Tibial artery (tissue), 4 donors: Measurements from ENCODE around the gene AK8.

Source experiments
- DNase-seq, 2 donors: peaks; one replicate each; pipeline ENCODE4 v3.0.0-alpha.2; 2019
- H3K27ac ChIP-seq, 2 donors: fragments of 200-600 bp; sonication (generic) in 1 of 2; 1 replicate in 1 of 2; 2 replicates in 1 of 2; pipeline ENCODE4 v1.5.1; 2018 to 2019; ENCODE audit warnings: mild to moderate bottlenecking in 1 of 2
- H3K27me3 ChIP-seq, 2 donors: fragments of 200-600 bp; sonication (generic) in 1 of 2; one replicate each; pipeline versions ENCODE4 v1.5.1 to v1.6.0; 2016 to 2019
- H3K36me3 ChIP-seq, 3 donors: fragments of 200-600 bp; sonication (generic) in 2 of 3; one replicate each; pipeline ENCODE4 v1.5.1; 2016 to 2019; ENCODE audit warnings: mild to moderate bottlenecking in 2 of 3
- H3K4me1 ChIP-seq, 4 donors: fragments of 200-600 bp; sonication (generic) in 2 of 4; 1 replicate in 3 of 4; 2 replicates in 1 of 4; pipeline ENCODE4 v1.5.1; 2016 to 2019
- H3K4me3 ChIP-seq, 2 donors: fragments of 200-600 bp; sonication (generic) in 1 of 2; 1 replicate in 1 of 2; 2 replicates in 1 of 2; pipeline ENCODE4 v1.5.1; 2018 to 2019; ENCODE audit warnings: mild to moderate bottlenecking in 2 of 2
- H3K9me3 ChIP-seq, 3 donors: fragments of 200-600 bp; sonication (generic) in 1 of 3; one replicate each; pipeline ENCODE4 v1.5.1; 2016 to 2019
- intact Hi-C: fragments of 100-400 bp; cut with DNase I; formaldehyde crosslinking; loops from one replicate; pipeline ENCODE4 v1.15.0; 2023; ENCODE audit warnings: low total_unique reads
- TF ChIP-seq, protein P1 (sequence below), 2 experiments: fragments of 200-600 bp in 1 of 2; fragments of 450-650 bp in 1 of 2; IDR thresholded peaks; one replicate each; pipeline ENCODE4 v1.5.1; 2017 to 2019; ENCODE audit warnings: antibody characterized with exemption in 2 of 2, mild to moderate bottlenecking in 1 of 2, moderate library complexity in 1 of 2

The AK8 gene

DNA sequence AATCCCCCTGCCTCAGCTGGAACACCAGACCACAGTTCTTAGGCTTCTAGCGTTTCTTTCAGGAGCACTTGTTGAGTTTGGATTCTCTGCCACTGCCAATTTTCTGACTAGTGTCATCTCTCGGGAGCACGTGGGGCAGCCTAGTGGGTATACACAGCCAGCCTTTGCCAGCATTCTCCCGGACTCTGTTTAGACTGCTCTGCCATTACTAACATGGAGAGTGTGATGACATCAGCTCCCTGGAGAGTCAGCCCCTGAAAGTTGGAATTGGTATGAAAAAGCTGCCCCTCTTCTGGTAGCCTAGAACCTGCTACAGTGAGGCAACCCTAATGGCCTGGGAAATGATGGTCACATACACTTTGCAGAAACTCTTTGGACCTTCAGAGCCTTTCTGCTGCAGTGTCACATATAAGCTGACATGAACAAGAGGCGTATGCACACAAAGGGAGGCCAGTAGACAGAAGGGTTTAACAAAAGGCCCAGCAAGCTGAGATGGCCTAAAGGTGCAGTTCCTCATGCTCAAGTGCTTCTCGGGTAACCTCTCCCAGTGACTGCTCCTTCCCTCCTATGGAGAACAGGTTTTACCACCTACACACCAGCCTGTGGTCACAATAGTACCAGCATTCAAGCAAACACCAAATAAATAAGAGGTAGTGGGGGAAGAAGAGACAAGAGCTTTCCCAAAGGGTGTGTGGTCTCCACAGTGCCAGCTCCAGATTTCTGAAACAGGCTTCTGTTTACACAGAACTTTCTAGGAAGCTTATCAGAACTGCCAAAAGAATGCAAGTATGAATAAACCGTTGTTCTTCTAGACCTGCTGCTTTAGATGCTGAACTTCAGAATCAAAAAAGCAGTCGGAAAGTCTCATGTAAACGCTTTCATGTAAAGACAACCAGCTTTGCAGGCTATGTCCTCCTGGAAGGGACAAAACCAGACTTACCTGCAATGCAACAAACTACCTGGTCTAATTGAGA is 17.1 kb upstream of the AK8 start:
- TF ChIP-seq, protein P1, sequence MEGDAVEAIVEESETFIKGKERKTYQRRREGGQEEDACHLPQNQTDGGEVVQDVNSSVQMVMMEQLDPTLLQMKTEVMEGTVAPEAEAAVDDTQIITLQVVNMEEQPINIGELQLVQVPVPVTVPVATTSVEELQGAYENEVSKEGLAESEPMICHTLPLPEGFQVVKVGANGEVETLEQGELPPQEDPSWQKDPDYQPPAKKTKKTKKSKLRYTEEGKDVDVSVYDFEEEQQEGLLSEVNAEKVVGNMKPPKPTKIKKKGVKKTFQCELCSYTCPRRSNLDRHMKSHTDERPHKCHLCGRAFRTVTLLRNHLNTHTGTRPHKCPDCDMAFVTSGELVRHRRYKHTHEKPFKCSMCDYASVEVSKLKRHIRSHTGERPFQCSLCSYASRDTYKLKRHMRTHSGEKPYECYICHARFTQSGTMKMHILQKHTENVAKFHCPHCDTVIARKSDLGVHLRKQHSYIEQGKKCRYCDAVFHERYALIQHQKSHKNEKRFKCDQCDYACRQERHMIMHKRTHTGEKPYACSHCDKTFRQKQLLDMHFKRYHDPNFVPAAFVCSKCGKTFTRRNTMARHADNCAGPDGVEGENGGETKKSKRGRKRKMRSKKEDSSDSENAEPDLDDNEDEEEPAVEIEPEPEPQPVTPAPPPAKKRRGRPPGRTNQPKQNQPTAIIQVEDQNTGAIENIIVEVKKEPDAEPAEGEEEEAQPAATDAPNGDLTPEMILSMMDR (IDR thresholded peaks at IDR 0.05), result no peak
- Histone ChIP-seq H3K4me1 (peaks cover 0 to 6% (median 0%) of the 10 kb centered on the region in 4 donors), H3K27me3 (no peaks in the 10 kb centered on the region), H3K36me3 (peaks cover 39 to 94% (median 80%) of the 10 kb centered on the region in 3 donors), H3K4me3 (no peak overlapping the region), H3K9me3 (no peaks in the 10 kb centered on the region), H3K27ac (no peak overlapping the region)
- intact Hi-C loops, result no loop called here
- DNase-seq, result no peak

DNA sequence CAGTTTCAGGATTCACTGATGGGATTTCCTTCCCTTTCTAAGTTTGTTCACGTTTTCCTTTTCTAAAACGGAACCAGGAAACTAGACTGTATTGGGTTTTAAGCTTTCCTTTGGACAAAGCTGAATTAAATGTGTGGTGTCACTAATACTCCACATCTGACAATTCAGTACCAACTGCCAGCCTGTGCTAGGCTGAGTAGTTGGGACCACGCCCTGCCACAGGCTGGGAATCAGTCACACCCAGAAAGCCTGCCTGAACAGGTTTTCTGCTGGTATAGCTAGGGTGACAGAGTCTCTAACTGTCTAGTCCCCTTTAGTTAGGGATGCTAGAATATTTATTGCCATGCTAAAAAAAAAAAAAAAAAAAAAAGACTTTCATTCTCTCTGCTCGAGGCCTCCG is 16.3 kb upstream of the AK8 start:
- H3K4me3 ChIP-seq, result no peak overlapping the region
- TF ChIP-seq, protein P1 (IDR thresholded peaks at IDR 0.05), result no peak
- H3K27me3 ChIP-seq, result no peaks in the 10 kb centered on the region
- peaks cover 0 to 6% (median 0%) of the 10 kb centered on the region in 4 donors for H3K4me1 ChIP-seq
- intact Hi-C loops, result no loop called here
- H3K36me3 ChIP-seq, result peaks cover 31 to 91% (median 72%) of the 10 kb centered on the region in 3 donors
- no peaks in the 10 kb centered on the region for H3K9me3 ChIP-seq
- H3K27ac ChIP-seq, result no peak overlapping the region
- DNase-seq, result no peak

DNA sequence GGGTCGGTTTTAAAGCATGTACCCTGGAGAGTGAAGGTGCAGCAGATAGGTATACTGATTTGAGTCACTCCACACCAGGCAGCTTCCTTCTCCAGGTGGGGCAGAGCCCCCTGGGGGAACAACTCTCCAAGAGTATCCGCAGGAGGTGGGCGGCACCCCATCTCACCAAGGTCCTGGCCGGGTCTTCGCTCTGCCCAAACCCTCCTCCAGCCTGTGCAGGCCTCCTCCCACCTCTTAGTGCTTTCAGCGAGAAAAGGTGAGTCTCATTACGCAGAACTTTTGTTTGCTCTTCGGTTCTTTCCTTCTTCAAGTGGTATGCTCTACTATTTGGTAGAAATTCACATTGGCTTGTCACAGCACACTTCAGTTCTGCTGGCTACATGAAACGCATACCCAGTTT is 14.3 kb upstream of the AK8 start:
- H3K4me3 ChIP-seq, result no peak overlapping the region
- H3K27ac ChIP-seq, result no peak overlapping the region
- TF ChIP-seq, protein P1 (IDR thresholded peaks at IDR 0.05), result no peak
- H3K27me3 ChIP-seq, result no peaks in the 10 kb centered on the region
- H3K9me3 ChIP-seq, result no peaks in the 10 kb centered on the region
- peak in 1 of 2 donors; percentile 41 for DNase-seq
- peaks cover 18 to 90% (median 56%) of the 10 kb centered on the region in 3 donors for H3K36me3 ChIP-seq
- peaks cover 0 to 6% (median 0%) of the 10 kb centered on the region in 4 donors for H3K4me1 ChIP-seq
- intact Hi-C loops, result no loop called here

DNA sequence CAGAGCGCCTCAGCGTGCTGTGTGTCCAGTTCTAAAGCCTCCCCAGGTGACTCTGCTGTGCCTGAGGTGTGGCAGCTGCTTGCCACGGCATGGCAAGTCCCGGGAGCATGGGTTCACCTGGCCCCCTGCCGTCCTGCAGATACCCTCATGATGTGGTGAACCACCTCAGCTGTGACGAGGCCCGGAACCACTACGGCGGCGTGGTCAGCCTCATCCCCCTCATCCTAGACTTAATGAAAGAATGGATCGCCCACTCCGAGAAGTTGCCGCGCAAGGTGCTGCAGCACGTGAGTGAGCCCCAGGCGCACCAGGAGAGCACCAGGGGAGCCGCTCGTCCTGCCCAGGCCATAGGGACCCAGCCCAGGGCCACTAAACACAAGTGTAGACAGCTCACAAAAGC is 10.1 kb upstream of the AK8 start:
- TF ChIP-seq, protein P1 (IDR thresholded peaks at IDR 0.05), result no peak
- H3K36me3 ChIP-seq, result peaks cover 4 to 84% (median 37%) of the 10 kb centered on the region in 3 donors
- no peak overlapping the region for H3K4me3 ChIP-seq
- H3K27ac ChIP-seq, result no peak overlapping the region
- DNase-seq, result peak in 1 of 2 donors; percentile 46
- intact Hi-C loops, result no loop called here
- H3K27me3 ChIP-seq, result no peaks in the 10 kb centered on the region
- no peaks in the 10 kb centered on the region for H3K9me3 ChIP-seq
- H3K4me1 ChIP-seq, result no peaks in the 10 kb centered on the region

DNA sequence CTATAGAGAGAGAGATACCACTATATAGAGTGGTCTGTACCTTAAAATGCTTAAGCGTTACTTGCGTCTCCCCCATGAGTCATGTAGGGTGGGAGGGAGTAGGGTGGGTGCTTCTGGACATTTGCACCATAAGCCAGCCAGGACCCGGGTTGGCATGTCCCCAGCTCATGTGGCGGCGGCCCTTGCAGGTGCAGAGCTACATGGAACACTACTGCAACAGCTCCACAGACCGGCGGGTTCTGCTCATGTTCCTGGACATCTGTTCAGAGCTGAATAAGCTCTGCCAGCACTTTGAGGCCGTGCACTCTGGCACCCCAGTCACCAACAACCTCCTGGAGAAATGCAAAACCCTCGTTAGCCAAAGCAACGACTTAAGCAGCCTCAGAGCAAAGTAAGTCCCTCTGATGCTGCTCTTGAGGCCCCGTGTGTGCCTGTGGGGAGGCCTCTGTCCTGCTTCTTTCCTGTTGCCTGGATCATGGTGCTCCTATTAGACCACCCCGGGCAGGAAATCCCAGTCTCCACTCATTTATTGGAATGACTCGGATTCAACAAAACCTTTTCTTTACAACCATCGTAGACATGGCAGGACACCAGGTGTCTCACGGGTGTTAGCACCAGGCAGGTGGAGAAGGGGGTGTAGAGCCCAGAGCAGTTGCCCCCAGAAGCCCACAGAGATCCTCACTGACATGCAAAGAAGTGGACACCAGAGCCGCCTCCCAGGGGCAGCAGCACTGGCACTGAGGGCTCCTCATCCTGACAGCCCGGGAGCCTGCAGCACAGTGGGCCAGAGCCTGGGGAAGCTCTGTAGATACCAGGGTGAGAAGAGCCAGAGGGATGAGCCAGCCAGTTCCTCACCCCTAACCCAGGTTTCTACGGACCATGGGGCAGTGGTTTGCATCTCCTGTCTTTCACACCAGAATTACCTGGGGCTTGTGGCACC is 9.4 kb upstream of the AK8 start:
- intact Hi-C loops, result no loop called here
- no peaks in the 10 kb centered on the region for H3K27me3 ChIP-seq
- no peak overlapping the region for H3K27ac ChIP-seq
- H3K9me3 ChIP-seq, result no peaks in the 10 kb centered on the region
- H3K4me1 ChIP-seq, result no peaks in the 10 kb centered on the region
- TF ChIP-seq, protein P1 (IDR thresholded peaks at IDR 0.05), result no peak
- H3K4me3 ChIP-seq, result no peak overlapping the region
- peaks cover 4 to 77% (median 30%) of the 10 kb centered on the region in 3 donors for H3K36me3 ChIP-seq
- DNase-seq, result peak in 1 of 2 donors; percentile 45
